Ishikawa (cell line): ENCODE data around the gene ZBTB7C.

Experiments
- CEBPB ChIP-seq: IDR thresholded peaks from 2 replicates; pipeline ENCODE4 v1.6.1; 2012
- CREB1 ChIP-seq: IDR thresholded peaks from 2 replicates; pipeline ENCODE4 v1.6.1; 2012; ENCODE audit warnings: low read depth
- EP300 ChIP-seq: IDR thresholded peaks from 2 replicates; pipeline ENCODE4 v1.6.1; 2012; ENCODE audit warnings: borderline replicate concordance
- ZBTB7A ChIP-seq: IDR thresholded peaks from 2 replicates; pipeline ENCODE4 v1.6.1; 2012; ENCODE audit warnings: low read depth
- TF ChIP-seq, protein P1 (sequence below): IDR thresholded peaks from 2 replicates; pipeline ENCODE4 v1.6.1; 2012
- TF ChIP-seq, protein P2 (sequence below): IDR thresholded peaks from 2 replicates; pipeline ENCODE4 v1.6.1; 2012; ENCODE audit warnings: low read depth, mild to moderate bottlenecking

GRCh38 chr18:48052842-48053241, 356.3 kb downstream of the ZBTB7C start:
- TF ChIP-seq ZBTB7A (no peak), CREB1 (no peak), EP300 (no peak), CEBPB (no peak)
- TF ChIP-seq, protein P1, sequence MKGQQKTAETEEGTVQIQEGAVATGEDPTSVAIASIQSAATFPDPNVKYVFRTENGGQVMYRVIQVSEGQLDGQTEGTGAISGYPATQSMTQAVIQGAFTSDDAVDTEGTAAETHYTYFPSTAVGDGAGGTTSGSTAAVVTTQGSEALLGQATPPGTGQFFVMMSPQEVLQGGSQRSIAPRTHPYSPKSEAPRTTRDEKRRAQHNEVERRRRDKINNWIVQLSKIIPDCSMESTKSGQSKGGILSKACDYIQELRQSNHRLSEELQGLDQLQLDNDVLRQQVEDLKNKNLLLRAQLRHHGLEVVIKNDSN = no peak
- TF ChIP-seq, protein P2, sequence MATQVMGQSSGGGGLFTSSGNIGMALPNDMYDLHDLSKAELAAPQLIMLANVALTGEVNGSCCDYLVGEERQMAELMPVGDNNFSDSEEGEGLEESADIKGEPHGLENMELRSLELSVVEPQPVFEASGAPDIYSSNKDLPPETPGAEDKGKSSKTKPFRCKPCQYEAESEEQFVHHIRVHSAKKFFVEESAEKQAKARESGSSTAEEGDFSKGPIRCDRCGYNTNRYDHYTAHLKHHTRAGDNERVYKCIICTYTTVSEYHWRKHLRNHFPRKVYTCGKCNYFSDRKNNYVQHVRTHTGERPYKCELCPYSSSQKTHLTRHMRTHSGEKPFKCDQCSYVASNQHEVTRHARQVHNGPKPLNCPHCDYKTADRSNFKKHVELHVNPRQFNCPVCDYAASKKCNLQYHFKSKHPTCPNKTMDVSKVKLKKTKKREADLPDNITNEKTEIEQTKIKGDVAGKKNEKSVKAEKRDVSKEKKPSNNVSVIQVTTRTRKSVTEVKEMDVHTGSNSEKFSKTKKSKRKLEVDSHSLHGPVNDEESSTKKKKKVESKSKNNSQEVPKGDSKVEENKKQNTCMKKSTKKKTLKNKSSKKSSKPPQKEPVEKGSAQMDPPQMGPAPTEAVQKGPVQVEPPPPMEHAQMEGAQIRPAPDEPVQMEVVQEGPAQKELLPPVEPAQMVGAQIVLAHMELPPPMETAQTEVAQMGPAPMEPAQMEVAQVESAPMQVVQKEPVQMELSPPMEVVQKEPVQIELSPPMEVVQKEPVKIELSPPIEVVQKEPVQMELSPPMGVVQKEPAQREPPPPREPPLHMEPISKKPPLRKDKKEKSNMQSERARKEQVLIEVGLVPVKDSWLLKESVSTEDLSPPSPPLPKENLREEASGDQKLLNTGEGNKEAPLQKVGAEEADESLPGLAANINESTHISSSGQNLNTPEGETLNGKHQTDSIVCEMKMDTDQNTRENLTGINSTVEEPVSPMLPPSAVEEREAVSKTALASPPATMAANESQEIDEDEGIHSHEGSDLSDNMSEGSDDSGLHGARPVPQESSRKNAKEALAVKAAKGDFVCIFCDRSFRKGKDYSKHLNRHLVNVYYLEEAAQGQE = no peak
